BE2C (cell line): Measurements from ENCODE around the gene SDE2.

Experiments used
- DNase-seq: peaks from one replicate; pipeline ENCODE4 v3.0.0-alpha.2; 2020
- H3K27me3 ChIP-seq: fragments of 250-450 bp; sonication (Bioruptor Pico); 2 replicates; pipeline ENCODE4 v1.5.1; 2020; ENCODE audit warnings: mild to moderate bottlenecking
- H3K36me3 ChIP-seq: fragments of 250-450 bp; sonication (Bioruptor Pico); 2 replicates; pipeline ENCODE4 v1.5.1; 2020; ENCODE audit warnings: mild to moderate bottlenecking
- H3K4me1 ChIP-seq: fragments of 250-450 bp; sonication (Bioruptor Pico); 2 replicates; pipeline ENCODE4 v1.5.1; 2020
- H3K4me3 ChIP-seq: 2 replicates; pipeline ENCODE4 v1.5.1; 2011; ENCODE audit warnings: low read depth, low read length
- H3K9me3 ChIP-seq: fragments of 250-450 bp; sonication (Bioruptor Pico); 2 replicates; pipeline ENCODE4 v1.5.1; 2020
- TF ChIP-seq, protein P1 (sequence below): IDR thresholded peaks from 2 replicates; pipeline ENCODE4 v1.5.1; 2012; ENCODE audit warnings: mild to moderate bottlenecking, low read depth, low read length

Gene SDE2

DNA sequence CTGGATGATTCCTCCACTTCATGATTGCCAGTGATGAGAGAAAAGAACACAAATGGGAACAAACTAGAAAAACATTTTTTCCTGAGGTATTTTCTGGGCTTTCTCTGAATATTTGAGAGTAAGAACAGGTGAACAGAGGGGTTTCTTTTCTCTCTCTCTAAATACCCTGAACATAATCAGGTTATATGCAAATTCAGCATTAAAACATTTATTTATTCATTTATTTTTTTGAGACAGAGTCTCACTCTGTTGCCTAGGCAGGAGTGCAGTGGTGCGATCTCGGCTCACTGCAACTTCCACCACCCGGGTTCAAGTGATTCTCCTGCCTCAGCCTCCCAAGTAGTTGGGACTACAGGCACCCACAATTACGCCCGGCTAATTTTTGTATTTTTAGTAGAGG, 52.3 kb downstream of the SDE2 start:
- Histone ChIP-seq H3K4me1 (no peaks in the 10 kb centered on the region), H3K36me3 (no peaks in the 10 kb centered on the region), H3K27me3 (no peaks in the 10 kb centered on the region), H3K9me3 (no peaks in the 10 kb centered on the region), H3K4me3 (no peak overlapping the region)
- DNase-seq, result no peak
- TF ChIP-seq, protein P1, sequence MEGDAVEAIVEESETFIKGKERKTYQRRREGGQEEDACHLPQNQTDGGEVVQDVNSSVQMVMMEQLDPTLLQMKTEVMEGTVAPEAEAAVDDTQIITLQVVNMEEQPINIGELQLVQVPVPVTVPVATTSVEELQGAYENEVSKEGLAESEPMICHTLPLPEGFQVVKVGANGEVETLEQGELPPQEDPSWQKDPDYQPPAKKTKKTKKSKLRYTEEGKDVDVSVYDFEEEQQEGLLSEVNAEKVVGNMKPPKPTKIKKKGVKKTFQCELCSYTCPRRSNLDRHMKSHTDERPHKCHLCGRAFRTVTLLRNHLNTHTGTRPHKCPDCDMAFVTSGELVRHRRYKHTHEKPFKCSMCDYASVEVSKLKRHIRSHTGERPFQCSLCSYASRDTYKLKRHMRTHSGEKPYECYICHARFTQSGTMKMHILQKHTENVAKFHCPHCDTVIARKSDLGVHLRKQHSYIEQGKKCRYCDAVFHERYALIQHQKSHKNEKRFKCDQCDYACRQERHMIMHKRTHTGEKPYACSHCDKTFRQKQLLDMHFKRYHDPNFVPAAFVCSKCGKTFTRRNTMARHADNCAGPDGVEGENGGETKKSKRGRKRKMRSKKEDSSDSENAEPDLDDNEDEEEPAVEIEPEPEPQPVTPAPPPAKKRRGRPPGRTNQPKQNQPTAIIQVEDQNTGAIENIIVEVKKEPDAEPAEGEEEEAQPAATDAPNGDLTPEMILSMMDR, result no peak

DNA sequence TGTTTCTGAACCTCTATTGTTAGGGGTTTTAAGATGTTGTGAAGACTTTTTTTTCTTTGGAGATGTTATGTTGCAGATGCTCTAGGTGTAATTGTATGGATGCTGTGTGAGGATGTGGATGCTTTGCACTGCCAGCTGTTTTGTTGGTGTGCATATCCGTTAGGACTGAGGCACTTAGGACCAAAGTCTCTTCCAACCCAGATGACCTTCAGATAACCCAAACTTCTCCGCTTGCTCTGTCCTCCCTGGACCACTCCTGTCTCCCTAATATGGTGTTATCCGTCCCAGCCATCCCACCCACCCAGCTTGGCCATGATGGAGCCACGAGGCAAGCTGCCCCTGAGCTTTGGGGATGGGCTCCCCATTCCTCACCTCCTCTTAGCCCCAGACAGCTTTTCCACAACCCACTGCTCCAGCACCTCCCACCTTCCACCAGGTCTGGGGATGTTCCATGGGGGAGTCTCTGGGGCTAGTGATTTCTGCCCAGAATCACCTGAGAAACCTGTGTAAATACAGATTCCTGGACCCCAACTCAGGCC, 53.0 kb downstream of the SDE2 start:
- H3K36me3 ChIP-seq, result no peaks in the 10 kb centered on the region
- H3K9me3 ChIP-seq, result no peaks in the 10 kb centered on the region
- no peaks in the 10 kb centered on the region for H3K27me3 ChIP-seq
- no peaks in the 10 kb centered on the region for H3K4me1 ChIP-seq
- no peak for DNase-seq
- H3K4me3 ChIP-seq, result no peak overlapping the region
- TF ChIP-seq, protein P1, result no peak

DNA sequence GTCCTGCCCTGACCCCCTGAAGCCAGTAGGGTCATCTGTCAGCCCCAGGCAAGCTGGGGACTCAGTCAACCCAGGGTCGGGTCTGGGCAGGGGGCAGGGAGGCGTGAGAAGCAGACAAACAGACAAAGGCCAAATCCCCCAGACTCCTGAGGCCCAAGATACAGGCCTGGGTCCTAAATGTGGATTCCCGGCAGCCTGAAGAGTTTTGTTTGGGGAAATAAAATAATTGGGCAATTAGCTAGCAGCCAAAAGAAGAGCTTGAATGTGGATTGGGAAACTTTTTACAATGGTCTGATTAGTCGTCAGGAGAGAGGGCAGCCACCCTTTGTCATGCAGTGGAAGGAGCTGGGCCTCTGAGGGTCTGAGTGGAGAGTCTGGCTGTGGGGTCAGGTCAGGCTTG, 53.6 kb downstream of the SDE2 start:
- H3K27me3 ChIP-seq, result no peaks in the 10 kb centered on the region
- no peak for DNase-seq

DNA sequence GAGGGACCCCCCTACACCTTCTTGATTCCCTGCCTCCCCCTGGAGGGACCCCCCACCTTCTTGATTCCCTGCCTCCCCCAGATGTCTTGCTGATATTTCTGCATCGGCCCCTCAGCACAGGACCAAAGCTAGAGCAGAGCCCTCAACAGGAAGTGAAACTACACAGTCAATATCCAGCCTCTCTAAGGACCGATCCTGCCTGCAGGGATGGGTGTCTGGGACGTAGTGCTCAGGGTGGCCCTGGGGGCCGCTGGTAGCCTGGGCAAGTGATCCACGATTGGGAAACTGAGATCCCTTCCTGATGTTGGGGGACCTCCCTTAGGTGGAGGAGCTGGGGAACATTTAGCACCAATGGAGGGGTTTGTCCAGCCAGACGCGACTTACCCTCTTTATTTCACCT, 54.2 kb downstream of the SDE2 start:
- Histone ChIP-seq H3K9me3 (no peaks in the 10 kb centered on the region), H3K4me3 (no peak overlapping the region), H3K4me1 (no peaks in the 10 kb centered on the region), H3K36me3 (no peaks in the 10 kb centered on the region), H3K27me3 (no peaks in the 10 kb centered on the region)
- DNase-seq, result no peak
- TF ChIP-seq, protein P1, result no peak

More for the DNA sequence above, 53.6 kb downstream of the SDE2 start:
- Histone ChIP-seq H3K9me3 (no peaks in the 10 kb centered on the region), H3K4me3 (no peak overlapping the region), H3K4me1 (no peaks in the 10 kb centered on the region), H3K36me3 (no peaks in the 10 kb centered on the region)
- TF ChIP-seq, protein P1, result no peak

DNA sequence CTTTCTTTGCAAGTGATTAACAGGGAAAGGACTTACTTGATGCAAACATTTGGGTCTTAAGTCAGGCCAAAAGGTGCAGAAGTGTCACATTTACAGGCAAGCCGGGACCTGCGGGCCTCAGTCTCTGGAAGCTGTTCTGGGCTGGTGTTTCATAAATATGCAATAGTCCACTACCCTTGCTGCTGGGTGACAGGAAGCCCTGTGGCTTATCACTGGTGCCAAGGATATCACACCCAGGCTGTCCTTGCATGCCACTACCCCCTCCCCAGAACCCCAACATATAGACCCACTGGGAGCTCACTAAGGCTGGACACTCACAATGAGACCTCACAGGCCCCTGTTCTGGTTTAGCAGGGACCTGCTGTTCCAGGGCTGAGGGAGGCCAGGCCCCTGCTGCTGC, 54.8 kb downstream of the SDE2 start:
- Histone ChIP-seq H3K4me3 (no peak overlapping the region), H3K9me3 (no peaks in the 10 kb centered on the region), H3K4me1 (no peaks in the 10 kb centered on the region), H3K36me3 (no peaks in the 10 kb centered on the region), H3K27me3 (no peaks in the 10 kb centered on the region)
- TF ChIP-seq, protein P1, result no peak
- no peak for DNase-seq

DNA sequence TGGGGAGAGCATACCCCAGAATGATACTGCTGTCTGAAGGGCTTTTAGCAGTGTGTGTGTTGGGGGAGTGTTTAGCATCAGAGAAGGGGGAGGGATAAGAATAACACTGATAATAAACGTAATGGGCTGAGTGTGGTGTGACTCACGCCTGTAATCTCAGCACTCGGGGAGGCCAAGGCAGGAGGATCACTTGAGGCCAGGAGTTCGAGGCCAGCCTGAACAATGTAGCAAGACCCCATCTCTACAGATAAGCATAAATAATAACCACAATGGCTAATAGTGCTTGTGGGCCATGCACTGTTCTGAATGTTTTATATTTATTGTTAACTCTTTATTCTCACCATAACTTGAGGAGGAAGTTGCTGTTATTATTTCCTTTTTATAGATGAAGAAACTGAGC, 55.6 kb downstream of the SDE2 start:
- no peak overlapping the region for H3K4me3 ChIP-seq

More for the DNA sequence above, 55.6 kb downstream of the SDE2 start:
- DNase-seq, result no peak
- TF ChIP-seq, protein P1, result no peak
- Histone ChIP-seq H3K9me3 (no peaks in the 10 kb centered on the region), H3K27me3 (no peaks in the 10 kb centered on the region), H3K4me1 (no peaks in the 10 kb centered on the region), H3K36me3 (no peaks in the 10 kb centered on the region)
